ENCODE data around the gene DCAF5.
"Not testable (repeated sequence)": the region's sequence is repeated elsewhere in the genome, so short reads cannot be mapped to it uniquely, and the experiment has no call there.

DCAF5 gene

DNA sequence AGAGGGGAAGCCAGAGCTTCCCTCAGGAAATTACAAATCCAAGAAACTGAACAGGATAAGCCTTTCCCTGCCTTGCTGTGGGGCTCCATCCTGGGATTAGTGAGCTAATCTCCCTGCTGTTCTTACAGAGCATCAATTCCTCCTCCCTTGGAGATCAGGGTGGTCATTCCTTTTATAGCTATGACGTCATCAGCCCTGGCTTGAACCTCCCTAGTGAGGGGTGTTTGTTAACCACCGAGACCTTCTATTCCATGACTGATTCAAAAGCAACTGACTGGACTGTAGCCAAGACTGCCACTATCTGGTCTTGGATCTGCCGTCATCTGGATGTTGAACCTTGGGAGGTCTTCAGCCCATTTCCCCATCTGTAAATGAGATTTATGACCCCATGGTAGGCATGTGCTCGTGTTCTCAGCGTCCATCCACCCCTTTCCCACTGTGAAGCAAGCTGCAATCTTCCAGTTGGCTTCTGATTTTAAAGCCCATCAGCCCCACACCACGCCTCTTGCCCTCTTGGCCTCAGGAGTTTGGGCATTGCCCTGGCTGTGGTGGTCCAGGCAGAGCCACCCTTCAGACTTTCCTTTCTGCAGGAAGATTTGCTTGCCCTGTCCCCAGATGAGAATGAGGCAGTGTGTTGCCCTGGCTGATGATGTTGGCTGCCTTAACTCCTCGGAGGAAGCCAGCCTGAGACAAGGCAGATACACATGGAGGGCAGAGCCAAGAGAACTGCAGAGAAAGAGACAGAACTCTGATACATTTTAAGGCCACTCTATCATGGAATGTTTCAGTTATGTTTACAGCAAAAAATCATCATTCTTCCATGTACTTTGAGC is 114.2 kb downstream of the DCAF5 start:
- H4K20me1 ChIP-seq: no peaks in the 10 kb centered on the region
- H3K9me3 ChIP-seq: no peaks in the 10 kb centered on the region
- no peak overlapping the region for H3K9ac ChIP-seq
- H3K27me3 ChIP-seq: no peaks in the 10 kb centered on the region
- no peaks in the 10 kb centered on the region for H3K36me3 ChIP-seq
- TF ChIP-seq Cebpa-rat (IDR thresholded peaks at IDR 0.05): no peak
- H3K27ac ChIP-seq: no peak overlapping the region
- H3K4me1 ChIP-seq: no peaks in the 10 kb centered on the region
- no peak overlapping the region for H3K4me3 ChIP-seq
- no peak overlapping the region for H3K4me2 ChIP-seq

DNA sequence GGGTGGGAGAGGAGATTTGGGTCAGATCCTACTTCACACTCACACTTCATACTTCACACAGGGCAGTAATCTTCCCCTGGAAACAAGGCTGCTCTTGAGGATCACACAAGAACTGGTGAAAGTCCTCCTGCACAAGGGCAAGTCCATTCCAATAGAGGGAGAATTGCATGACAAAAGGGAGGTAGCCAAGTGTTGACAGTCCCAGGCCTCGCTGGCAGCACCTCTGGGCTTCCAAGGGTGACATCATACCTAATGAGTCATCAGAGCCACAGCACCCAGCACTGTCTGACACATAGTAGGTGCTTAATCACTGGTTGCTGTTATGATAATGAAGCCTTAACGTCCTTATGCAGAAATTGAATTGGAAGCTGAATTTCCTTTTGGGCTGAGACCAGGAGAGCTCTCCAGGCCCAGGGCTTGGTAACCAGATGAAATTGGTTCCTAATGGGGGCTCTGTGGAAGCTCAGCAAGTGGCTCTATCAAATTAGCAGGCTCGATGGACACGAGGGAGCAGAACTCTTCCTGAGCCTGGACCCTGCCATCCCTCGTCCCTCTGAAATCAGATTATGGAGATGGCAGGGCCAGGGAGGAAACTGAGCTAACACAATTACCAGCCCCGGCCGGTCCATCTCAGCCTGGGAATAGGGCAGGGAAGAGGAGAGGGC is 115.0 kb downstream of the DCAF5 start:
- Histone ChIP-seq H4K20me1 (no peaks in the 10 kb centered on the region), H3K9me3 (no peaks in the 10 kb centered on the region), H3K27me3 (no peaks in the 10 kb centered on the region), H3K9ac (no peak overlapping the region), H3K4me3 (no peak overlapping the region), H3K27ac (no peak overlapping the region), H3K4me2 (no peak overlapping the region), H3K36me3 (no peaks in the 10 kb centered on the region), H3K4me1 (no peaks in the 10 kb centered on the region)
- no peak for TF ChIP-seq Cebpa-rat (IDR thresholded peaks at IDR 0.05)

DNA sequence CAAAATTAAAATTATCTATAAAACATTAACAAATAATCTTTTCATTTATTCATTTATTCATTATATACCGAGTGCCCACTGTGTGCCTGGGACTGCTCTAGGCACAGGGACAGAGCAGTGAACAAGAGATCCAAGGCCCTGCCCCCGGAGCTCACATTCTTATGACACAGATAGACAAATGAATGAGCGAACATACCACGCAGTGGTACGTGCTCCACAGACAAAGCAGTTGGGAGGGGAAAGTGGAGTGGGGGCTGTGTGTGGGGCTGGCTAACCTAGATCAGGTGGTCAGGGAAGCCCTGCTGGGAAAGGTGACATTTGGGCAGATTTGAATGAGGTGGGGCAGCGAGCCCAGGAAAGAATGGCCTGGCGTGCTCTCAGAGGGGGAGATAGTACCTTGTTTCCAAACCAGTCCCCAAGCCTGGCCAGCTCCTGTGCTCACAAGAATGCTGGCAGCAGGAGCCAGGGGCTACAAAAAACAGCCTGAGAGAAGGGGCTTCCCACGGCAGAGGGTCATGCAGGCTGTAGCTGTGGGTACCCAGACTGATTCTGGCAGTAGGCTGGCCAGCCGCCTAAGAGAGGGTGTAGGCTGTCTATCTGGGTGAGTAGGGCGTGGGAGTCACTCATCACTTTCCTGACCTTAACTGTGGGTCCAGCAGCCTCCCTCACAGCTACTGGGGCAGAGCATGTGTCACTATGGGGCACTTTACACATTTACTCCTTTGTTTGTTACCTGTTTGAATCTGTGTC is 116.0 kb downstream of the DCAF5 start:
- no peaks in the 10 kb centered on the region for H3K36me3 ChIP-seq
- H3K9ac ChIP-seq: no peak overlapping the region
- H3K4me2 ChIP-seq: no peak overlapping the region
- TF ChIP-seq Cebpa-rat (IDR thresholded peaks at IDR 0.05): no peak
- H3K4me3 ChIP-seq: no peak overlapping the region
- H3K4me1 ChIP-seq: no peaks in the 10 kb centered on the region
- H3K27ac ChIP-seq: no peak overlapping the region
- H3K27me3 ChIP-seq: no peaks in the 10 kb centered on the region
- no peaks in the 10 kb centered on the region for H3K9me3 ChIP-seq
- no peaks in the 10 kb centered on the region for H4K20me1 ChIP-seq

DNA sequence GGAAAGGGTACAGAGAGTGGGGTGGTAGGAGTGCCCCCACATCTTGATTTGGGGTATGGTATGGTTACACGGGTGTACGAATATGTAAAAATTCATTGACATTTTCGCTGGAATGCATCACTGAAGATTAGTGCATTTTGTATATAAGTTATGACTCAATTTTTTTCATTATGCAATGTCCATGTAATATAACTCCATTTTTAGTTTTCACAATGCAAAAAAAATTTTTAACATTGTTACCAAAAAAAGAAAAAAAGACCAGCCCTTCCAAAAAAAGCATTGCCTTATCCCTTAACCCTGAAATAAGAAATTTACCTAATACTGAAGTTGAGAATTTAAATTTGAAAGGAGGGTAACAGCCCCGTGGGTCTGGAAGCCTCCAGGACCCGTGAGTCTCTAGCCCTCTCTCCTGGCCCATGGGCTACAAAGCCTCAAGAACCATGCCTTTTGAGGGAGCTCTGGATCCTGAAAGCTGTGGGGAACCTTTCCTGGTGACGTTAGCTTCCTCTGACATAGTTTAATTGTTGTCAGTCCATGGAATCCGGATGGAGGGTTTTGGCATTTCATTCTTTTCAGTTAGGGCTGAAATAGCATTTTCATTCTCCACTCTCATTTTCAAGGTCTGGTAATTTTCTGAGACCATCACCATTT is 118.2 kb downstream of the DCAF5 start:
- no peaks in the 10 kb centered on the region for H3K27me3 ChIP-seq
- no peaks in the 10 kb centered on the region for H3K9me3 ChIP-seq
- no peaks in the 10 kb centered on the region for H4K20me1 ChIP-seq
- no peak overlapping the region for H3K4me3 ChIP-seq
- no peaks in the 10 kb centered on the region for H3K36me3 ChIP-seq
- H3K27ac ChIP-seq: no peak overlapping the region
- no peaks in the 10 kb centered on the region for H3K4me1 ChIP-seq
- no peak overlapping the region for H3K4me2 ChIP-seq
- TF ChIP-seq Cebpa-rat (IDR thresholded peaks at IDR 0.05): no peak
- H3K9ac ChIP-seq: no peak overlapping the region

DNA sequence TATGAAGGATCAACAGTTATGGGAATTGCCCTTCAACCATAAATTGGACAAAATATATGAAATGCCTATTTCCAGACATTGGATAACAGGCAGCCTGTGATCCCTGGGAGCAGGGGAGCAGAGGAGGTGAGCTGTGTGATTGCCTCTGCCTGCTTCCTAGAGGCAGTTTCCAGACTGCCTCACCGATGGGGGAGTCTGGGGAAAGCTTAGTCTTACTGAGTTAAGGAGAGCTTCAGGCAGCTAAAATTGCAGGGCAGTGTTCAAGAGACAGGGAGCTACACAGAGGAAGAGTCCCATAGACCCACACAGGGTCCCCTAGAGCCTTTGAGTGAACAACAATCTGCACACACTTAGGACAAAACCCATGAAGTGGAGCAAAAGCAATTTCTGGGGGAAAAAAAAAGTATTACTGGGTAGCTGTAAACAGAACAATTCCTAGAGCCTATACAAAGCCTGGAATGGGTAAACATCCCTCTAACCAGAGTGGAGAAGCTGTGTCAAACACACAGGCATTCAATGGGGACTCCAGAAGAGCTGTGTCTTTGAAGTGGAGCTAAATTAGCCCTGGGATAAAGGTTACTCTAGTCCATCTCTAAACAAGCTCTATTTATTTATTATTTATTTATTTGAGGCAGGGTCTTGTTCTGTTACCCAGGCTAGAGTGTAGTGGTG is 125.5 kb downstream of the DCAF5 start:
- Histone ChIP-seq H3K9ac (no peak overlapping the region), H3K4me1 (no peaks in the 10 kb centered on the region), H3K27me3 (no peaks in the 10 kb centered on the region), H4K20me1 (no peaks in the 10 kb centered on the region), H3K27ac (no peak overlapping the region), H3K9me3 (no peaks in the 10 kb centered on the region), H3K4me3 (no peak overlapping the region), H3K4me2 (no peak overlapping the region), H3K36me3 (no peaks in the 10 kb centered on the region)
- no peak for TF ChIP-seq Cebpa-rat (IDR thresholded peaks at IDR 0.05)

DNA sequence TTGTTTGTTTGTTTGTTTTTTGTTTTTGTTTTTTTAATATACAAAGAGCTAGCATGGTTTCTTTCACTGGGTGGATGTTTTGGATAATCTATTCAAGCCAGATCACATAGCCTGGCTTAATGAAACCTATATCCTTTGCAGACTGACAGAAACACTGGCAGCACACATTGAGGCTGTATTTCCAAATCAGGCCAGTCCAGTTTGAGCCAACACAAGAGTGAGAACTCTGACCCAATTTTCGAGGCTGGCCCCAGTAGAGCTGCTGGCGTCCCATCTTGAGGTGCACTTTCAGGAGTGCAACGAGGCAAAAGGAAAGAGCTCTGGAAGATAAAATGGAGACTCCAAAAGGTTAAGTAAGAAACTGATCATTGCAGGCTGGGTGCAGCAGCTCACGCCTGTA is 129.9 kb downstream of the DCAF5 start:
- no peak overlapping the region for H3K9ac ChIP-seq
- no peaks in the 10 kb centered on the region for H3K36me3 ChIP-seq
- H3K9me3 ChIP-seq: no peaks in the 10 kb centered on the region
- no peak overlapping the region for H3K4me3 ChIP-seq
- TF ChIP-seq Cebpa-rat (IDR thresholded peaks at IDR 0.05): no peak
- H3K4me1 ChIP-seq: no peaks in the 10 kb centered on the region
- no peaks in the 10 kb centered on the region for H4K20me1 ChIP-seq
- no peak overlapping the region for H3K27ac ChIP-seq
- no peak overlapping the region for H3K4me2 ChIP-seq
- no peaks in the 10 kb centered on the region for H3K27me3 ChIP-seq

DNA sequence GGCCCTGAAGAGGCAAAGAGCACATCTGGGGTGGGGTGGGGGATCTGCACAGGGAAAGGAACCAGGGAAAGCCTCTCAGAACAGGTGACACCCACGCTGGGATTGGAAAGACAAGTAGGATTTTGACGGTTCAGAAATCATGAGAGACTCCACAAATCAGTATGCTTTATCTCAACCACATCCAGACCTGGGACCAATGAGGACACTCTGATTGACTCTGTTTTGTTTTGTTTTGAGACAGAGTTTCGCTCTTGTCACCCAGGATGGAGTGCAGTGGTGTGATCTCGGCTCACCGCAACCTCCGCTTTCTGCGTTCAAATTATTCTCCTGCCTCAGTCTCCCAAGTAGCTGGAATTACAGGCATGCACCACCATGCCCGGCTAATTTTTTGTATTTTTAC is 130.8 kb downstream of the DCAF5 start:
- H4K20me1 ChIP-seq, H3K27me3 ChIP-seq, H3K27ac ChIP-seq, H3K4me3 ChIP-seq, H3K9ac ChIP-seq, H3K4me2 ChIP-seq, H3K36me3 ChIP-seq, H3K9me3 ChIP-seq, H3K4me1 ChIP-seq: not testable (repeated sequence)

DNA sequence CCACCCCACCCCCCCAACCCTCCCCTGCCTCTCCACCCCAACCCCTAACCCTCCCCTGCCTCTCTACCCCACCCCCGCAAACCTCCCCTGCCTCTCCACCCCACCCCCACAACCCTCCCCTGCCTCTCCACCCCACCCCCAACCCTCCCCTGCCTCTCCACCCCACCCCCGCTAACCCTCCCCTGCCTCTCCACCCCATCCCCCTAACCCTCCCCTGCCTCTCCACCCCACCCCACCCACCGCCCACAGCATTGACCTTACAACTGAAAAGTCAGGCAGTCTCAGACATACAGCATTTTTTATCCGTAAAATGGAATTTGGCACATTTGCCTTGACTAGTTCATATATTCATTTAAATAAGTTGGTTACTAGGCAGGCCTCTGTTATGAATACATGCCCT is 135.2 kb downstream of the DCAF5 start:
- Histone ChIP-seq H3K27me3 (no peaks in the 10 kb centered on the region), H3K36me3 (no peaks in the 10 kb centered on the region), H3K27ac (no peak overlapping the region), H4K20me1 (no peaks in the 10 kb centered on the region), H3K4me3 (no peak overlapping the region), H3K9me3 (no peaks in the 10 kb centered on the region), H3K9ac (no peak overlapping the region), H3K4me1 (peaks cover 10% of the 10 kb centered on the region), H3K4me2 (no peak overlapping the region)
- no peak for TF ChIP-seq Cebpa-rat (IDR thresholded peaks at IDR 0.05)

DNA sequence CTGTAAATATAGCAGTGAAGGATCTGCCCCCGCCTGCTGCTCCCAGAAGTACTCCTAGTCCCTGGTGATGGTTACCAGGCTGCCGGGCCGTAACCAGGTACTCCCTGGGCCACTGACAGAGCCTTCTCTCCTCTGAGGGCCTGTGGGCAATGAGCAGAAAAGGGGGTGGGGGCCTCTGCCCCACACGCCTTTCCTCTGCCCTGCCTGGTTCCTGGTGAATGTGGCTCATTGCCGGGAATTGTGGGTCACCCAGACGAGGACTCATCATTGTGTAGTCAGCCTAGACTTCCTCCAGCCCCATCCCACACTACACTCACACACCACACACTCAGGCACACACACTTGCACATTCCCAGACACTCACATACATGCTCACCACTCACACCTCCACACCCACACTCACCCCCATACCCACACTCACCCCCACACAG is 138.1 kb downstream of the DCAF5 start:
- Histone ChIP-seq H3K36me3 (no peaks in the 10 kb centered on the region), H4K20me1 (no peaks in the 10 kb centered on the region), H3K4me2 (no peak overlapping the region), H3K4me1 (peaks cover 10% of the 10 kb centered on the region), H3K9ac (no peak overlapping the region), H3K4me3 (no peak overlapping the region), H3K9me3 (no peaks in the 10 kb centered on the region), H3K27me3 (no peaks in the 10 kb centered on the region), H3K27ac (no peak overlapping the region)
- no peak for TF ChIP-seq Cebpa-rat (IDR thresholded peaks at IDR 0.05)

Data from BLaER1 (cell line).